Measurements from ENCODE around the gene PDE4DIP.
"Not testable (repeated sequence)": the region's sequence is repeated elsewhere in the genome, so short reads cannot be mapped to it uniquely, and the experiment has no call there.

Gene PDE4DIP

GRCh38 chr1:148977785-148978184, 133.6 kb downstream of the PDE4DIP start:
- not testable (repeated sequence) for FAIRE-seq

GRCh38 chr1:148989378-148989777, 145.2 kb downstream of the PDE4DIP start:
- FAIRE-seq = not testable (repeated sequence)

- FAIRE-seq = not testable (repeated sequence)
These were observed 146.1 kb downstream of the PDE4DIP start for GRCh38 chr1:148990233-148990788.

- not testable (repeated sequence) for FAIRE-seq
These were observed 147.6 kb downstream of the PDE4DIP start for GRCh38 chr1:148991818-148992217.

GRCh38 chr1:148992364-148992763, 148.1 kb downstream of the PDE4DIP start:
- FAIRE-seq = not testable (repeated sequence)

GRCh38 chr1:148996449-148997224, 152.4 kb downstream of the PDE4DIP start:
- not testable (repeated sequence) for FAIRE-seq

- not testable (repeated sequence) for FAIRE-seq
These were observed 153.2 kb downstream of the PDE4DIP start for GRCh38 chr1:148997405-148997804.

GRCh38 chr1:149002664-149003063, 158.4 kb downstream of the PDE4DIP start:
- not testable (repeated sequence) for FAIRE-seq

GRCh38 chr1:149008326-149008725, 164.1 kb downstream of the PDE4DIP start:
- not testable (repeated sequence) for FAIRE-seq

GRCh38 chr1:149008769-149009168, 164.5 kb downstream of the PDE4DIP start:
- FAIRE-seq = not testable (repeated sequence)

- FAIRE-seq = not testable (repeated sequence)
These were observed 165.5 kb downstream of the PDE4DIP start for GRCh38 chr1:149009761-149010160.

GRCh38 chr1:149012599-149012998, 168.4 kb downstream of the PDE4DIP start:
- FAIRE-seq = not testable (repeated sequence)

GRCh38 chr1:149013513-149013912, 169.3 kb downstream of the PDE4DIP start:
- not testable (repeated sequence) for FAIRE-seq

GRCh38 chr1:149015522-149015921, 171.3 kb downstream of the PDE4DIP start:
- not testable (repeated sequence) for FAIRE-seq

GRCh38 chr1:149016626-149017025, 172.4 kb downstream of the PDE4DIP start:
- not testable (repeated sequence) for FAIRE-seq

GRCh38 chr1:149018577-149018976, 174.3 kb downstream of the PDE4DIP start:
- not testable (repeated sequence) for FAIRE-seq

GRCh38 chr1:149024327-149024726, 180.1 kb downstream of the PDE4DIP start:
- FAIRE-seq = not testable (repeated sequence)

- not testable (repeated sequence) for FAIRE-seq
These were observed 189.7 kb downstream of the PDE4DIP start for GRCh38 chr1:149033916-149034315.

- FAIRE-seq = not testable (repeated sequence)
These were observed 198.8 kb downstream of the PDE4DIP start for GRCh38 chr1:149043056-149043455.

GRCh38 chr1:149064611-149065010, 220.4 kb downstream of the PDE4DIP start:
- FAIRE-seq = not testable (repeated sequence)

GRCh38 chr1:149075505-149076127, 231.4 kb downstream of the PDE4DIP start:
- not testable (repeated sequence) for FAIRE-seq

All from endometrium (tissue), 2 donors.